Choroid plexus epithelial cell (primary cell): ENCODE measurements around the gene CYGB.

Experiments used
- DNase-seq: peaks from one replicate; pipeline ENCODE4 v3.0.0-alpha.2; 2010; ENCODE audit warnings: low read depth
- H3K4me3 ChIP-seq: 2 replicates; pipeline ENCODE4 v1.5.1; 2011; ENCODE audit warnings: low read depth, mild to moderate bottlenecking, control low read depth, low read length, moderate library complexity
- CTCF ChIP-seq: conservative IDR thresholded peaks from 2 replicates; pipeline ENCODE4 v1.5.1; 2011; ENCODE audit warnings: low read depth, mild to moderate bottlenecking, control low read depth, inconsistent platforms, low read length, moderate library complexity

The CYGB gene

DNA sequence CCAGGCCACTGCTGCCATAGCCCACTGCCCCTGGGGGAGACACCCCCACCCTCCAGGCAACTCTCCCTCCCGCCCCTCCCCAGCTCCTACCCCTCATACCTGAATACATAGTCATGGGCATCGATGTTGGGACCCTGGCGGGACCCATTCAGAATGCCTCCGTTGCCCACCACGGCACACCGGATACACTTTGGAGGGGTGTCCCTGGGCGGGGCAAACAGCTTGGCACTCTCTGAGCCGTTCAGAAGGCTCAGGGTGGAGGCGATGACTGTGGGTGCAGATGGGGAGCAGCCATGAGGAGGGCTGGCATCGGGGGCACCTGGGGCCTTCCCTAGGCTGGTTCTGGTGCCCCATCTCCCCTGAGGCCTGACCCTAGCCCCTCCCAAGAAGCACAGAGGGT is 35.6 kb upstream of the CYGB start:
- TF ChIP-seq CTCF = no peak
- no peak overlapping the region for H3K4me3 ChIP-seq
- no peak for DNase-seq

DNA sequence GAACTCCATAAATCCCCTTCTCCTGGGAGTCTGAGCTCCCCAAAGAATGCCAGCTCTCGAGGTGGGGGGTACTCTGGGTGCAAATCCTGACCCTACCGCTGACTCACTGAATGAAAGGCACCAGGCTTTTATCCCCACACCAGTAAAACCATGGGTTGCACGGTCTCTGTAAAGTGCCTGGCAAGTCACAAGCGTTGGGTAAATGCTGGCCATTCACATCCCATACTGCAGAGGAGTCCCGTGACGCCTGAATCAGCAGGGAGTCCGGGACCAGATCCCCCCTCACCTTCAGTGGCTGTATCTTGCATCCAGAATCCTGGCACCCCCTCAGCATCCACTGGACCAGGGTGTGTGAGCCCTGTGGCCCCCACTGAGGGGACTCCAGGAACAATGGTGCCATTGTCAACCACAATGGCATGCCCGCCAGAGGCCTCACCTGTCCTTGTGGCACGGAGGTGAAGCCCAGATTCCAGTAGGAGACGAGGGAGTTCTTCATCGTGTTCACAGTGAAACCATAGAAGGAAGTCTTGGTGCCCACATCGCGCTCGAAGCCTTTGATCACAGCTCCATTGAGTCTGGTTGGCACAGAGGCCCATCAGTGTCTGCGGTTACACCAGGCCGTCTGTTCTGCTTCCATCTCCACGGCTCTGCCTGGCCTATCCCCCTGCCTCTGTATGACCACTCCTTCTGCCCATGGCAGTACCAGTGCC is 34.8 kb upstream of the CYGB start:
- DNase-seq = no peak
- no peak overlapping the region for H3K4me3 ChIP-seq

GRCh38 chr17:76570877-76571471 is 33.5 kb upstream of the CYGB start:
- TF ChIP-seq CTCF = no peak
- DNase-seq = no peak
- no peak overlapping the region for H3K4me3 ChIP-seq

More for the DNA sequence above, 34.8 kb upstream of the CYGB start:
- TF ChIP-seq CTCF = no peak

DNA sequence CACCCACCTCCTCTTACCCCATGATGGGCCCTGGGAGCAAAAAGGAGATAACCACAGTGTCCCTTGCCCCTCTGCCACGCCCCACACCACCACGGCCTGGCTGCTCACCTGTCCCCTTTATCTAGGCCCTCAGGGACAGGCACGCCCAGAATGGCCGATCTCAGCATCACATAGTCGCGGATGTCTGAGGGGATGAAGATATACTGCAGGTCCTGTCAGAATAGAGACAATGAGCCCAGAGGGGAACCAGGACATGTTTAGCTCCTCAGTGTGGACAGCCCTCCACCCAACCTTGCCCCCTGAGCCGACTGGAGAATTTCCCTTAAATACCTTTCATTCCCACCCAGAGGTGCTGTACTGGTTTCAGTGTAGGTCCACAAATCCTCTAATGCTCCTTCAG is 32.9 kb upstream of the CYGB start:
- no peak overlapping the region for H3K4me3 ChIP-seq
- no peak for TF ChIP-seq CTCF
- DNase-seq = no peak

DNA sequence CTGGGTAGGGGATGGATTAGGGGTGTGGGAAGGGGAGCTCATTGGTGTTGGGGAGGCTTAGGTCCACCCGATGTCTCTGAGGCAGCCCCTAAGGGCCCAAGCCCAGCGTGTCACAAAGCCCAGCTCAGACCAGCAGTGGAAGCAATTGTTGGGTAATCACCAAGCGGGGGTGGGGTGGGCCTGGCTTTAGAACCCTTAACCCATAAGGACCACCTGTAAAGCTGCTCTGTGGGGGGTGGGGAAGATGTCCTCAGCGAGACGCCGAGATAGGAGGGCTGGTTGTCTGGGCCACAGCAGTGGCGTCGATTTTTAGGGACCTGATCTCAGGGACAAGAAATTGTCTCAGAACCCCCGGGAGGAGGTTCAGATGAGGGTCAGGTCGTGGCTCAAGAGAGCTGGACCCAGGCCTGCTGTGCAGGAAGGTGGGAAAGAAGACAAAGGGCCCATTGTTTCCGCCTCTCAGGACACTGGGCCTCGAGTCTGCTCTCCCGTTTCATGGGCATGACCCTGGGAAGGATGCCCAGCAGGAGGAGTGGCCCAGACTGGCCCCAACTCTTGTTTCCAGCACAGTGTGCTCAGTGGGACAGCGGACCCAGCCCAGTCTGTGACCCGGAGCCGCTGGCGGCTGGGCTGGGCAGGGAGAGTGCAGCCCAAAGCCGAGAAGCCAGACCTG is 32.2 kb upstream of the CYGB start:
- no peak for DNase-seq
- no peak overlapping the region for H3K4me3 ChIP-seq
- TF ChIP-seq CTCF = no peak

GRCh38 chr17:76568811-76569221 is 31.3 kb upstream of the CYGB start:
- no peak for DNase-seq
- H3K4me3 ChIP-seq = no peak overlapping the region
- TF ChIP-seq CTCF = no peak
